ENCODE measurements around the gene MTR. TPM values are rescaled to one million over a fixed set of nuclear protein-coding genes. Genes with fewer than 3 reads are reported as not detected.

Gene MTR
- total and polyA plus RNA-seq, 9 of the 15 experiments (the other 6 are each of a cell fraction or from before 2014, with no cell fraction given) = 3.4 to 44.3 (median 20.3) TPM

DNA sequence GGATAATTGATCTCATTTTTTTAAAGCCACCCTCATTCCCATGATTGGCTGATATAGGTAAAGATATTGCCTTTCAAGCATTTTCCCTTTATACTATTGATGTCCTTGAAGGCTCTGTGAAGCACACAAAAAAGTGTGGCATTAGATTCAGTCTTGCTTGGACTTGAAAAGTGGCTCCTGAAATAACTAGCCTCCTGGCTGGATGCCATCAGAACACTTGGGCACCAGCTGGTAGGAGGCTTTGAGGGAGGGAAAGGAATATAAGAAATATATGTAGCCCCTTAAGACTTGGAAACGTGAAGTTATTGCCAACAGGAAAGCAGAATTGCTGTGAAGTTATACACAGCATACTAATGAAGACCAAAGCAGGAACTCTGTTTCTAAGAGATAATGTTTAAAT, 14.1 kb downstream of the MTR start:
- intact Hi-C loops (cut with micrococcal nuclease) = no loop called here
- Histone ChIP-seq H3K4me1 (replicated peaks in 1 of 2; ENCODE audit: control insufficient read depth in 2 of 2, insufficient read depth in 2 of 2, low read length in 2 of 2) (peaks cover 0 to 3% of the 10 kb centered on the region in 2 experiments; a peak in 2 of 5 replicates), H3K9me3 (replicated peaks; ENCODE audit: control insufficient read depth, insufficient read depth, low read depth, low read length) (no peaks in the 10 kb centered on the region), H3K79me2 (ENCODE audit: control insufficient read depth, insufficient read depth, low read length) (peaks cover 3% of the 10 kb centered on the region; the same call in 1 of the 3 replicates), H3K9me1 (ENCODE audit: control insufficient read depth, insufficient read depth, low read length) (no peaks in the 10 kb centered on the region), H3K36me3 (ENCODE audit: control insufficient read depth, insufficient read depth, low read length) (peaks cover 93% of the 10 kb centered on the region), H4K20me1 (replicated peaks; ENCODE audit: control insufficient read depth, insufficient read depth, low read length) (no peaks in the 10 kb centered on the region), H3K27me3 (ENCODE audit: control insufficient read depth in 2 of 2, insufficient read depth in 2 of 2, low read length in 2 of 2) (no peaks in the 10 kb centered on the region), H3K4me2 (ENCODE audit: insufficient read depth, low read length) (no peak overlapping the region), H2AFZ (ENCODE audit: low read depth, low read length) (no peak overlapping the region), H3K4me3 (no peak overlapping the region), H3K27ac (ENCODE audit: extremely low read depth, low read depth, low read length) (no peak overlapping the region), H3K9ac (ENCODE audit: insufficient read depth in 1 of 2, low read depth in 2 of 2, low read length in 2 of 2) (no peak overlapping the region)
- no TSS peak for BruUV-seq (replicated peaks)
- FAIRE-seq (no peak), ATAC-seq (no peak; the same call in 2 of the 3 replicates), DNase-seq (ENCODE audit: extremely low read depth in 1 of 4, low spot score in 3 of 4) (no peak)
- TF ChIP-seq ZBTB17 (CRISPR knock-in tag; IDR thresholded peaks at IDR 0.05) (no peak), CBFA2T2 (conservative IDR thresholded peaks at IDR 0.05) (no peak), HOXB6 (CRISPR knock-in tag; IDR thresholded peaks at IDR 0.05; ENCODE audit: borderline replicate concordance) (no peak), PHB2 (IDR thresholded peaks at IDR 0.05; ENCODE audit: low read depth) (no peak), RBM17 (IDR thresholded peaks at IDR 0.05; ENCODE audit: borderline replicate concordance, low read depth, low read length) (no peak), STAT5B (CRISPR knock-in tag; IDR thresholded peaks at IDR 0.05) (no peak), ZNF282 (CRISPR knock-in tag; IDR thresholded peaks at IDR 0.05) (no peak), NR2C2 (CRISPR knock-in tag; IDR thresholded peaks at IDR 0.05) (no peak), NR2C2 (tag; IDR thresholded peaks at IDR 0.05) (no peak), LCOR (CRISPR knock-in tag; IDR thresholded peaks at IDR 0.05) (no peak), SIN3B (IDR thresholded peaks at IDR 0.05; ENCODE audit: low read depth) (no peak), YBX1 (IDR thresholded peaks at IDR 0.05) (no peak), NFXL1 (CRISPR knock-in tag; IDR thresholded peaks at IDR 0.05) (no peak), EZH2 (IDR thresholded peaks at IDR 0.05; ENCODE audit: borderline replicate concordance, low read depth, low read length) (no peak)
- TF ChIP-seq, protein P1, sequence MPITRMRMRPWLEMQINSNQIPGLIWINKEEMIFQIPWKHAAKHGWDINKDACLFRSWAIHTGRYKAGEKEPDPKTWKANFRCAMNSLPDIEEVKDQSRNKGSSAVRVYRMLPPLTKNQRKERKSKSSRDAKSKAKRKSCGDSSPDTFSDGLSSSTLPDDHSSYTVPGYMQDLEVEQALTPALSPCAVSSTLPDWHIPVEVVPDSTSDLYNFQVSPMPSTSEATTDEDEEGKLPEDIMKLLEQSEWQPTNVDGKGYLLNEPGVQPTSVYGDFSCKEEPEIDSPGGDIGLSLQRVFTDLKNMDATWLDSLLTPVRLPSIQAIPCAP (CRISPR knock-in tag; IDR thresholded peaks at IDR 0.05; ENCODE audit: borderline replicate concordance) = no peak
- TF ChIP-seq, protein P2, sequence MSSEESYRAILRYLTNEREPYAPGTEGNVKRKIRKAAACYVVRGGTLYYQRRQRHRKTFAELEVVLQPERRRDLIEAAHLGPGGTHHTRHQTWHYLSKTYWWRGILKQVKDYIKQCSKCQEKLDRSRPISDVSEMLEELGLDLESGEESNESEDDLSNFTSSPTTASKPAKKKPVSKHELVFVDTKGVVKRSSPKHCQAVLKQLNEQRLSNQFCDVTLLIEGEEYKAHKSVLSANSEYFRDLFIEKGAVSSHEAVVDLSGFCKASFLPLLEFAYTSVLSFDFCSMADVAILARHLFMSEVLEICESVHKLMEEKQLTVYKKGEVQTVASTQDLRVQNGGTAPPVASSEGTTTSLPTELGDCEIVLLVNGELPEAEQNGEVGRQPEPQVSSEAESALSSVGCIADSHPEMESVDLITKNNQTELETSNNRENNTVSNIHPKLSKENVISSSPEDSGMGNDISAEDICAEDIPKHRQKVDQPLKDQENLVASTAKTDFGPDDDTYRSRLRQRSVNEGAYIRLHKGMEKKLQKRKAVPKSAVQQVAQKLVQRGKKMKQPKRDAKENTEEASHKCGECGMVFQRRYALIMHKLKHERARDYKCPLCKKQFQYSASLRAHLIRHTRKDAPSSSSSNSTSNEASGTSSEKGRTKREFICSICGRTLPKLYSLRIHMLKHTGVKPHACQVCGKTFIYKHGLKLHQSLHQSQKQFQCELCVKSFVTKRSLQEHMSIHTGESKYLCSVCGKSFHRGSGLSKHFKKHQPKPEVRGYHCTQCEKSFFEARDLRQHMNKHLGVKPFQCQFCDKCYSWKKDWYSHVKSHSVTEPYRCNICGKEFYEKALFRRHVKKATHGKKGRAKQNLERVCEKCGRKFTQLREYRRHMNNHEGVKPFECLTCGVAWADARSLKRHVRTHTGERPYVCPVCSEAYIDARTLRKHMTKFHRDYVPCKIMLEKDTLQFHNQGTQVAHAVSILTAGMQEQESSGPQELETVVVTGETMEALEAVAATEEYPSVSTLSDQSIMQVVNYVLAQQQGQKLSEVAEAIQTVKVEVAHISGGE (CRISPR knock-in tag; IDR thresholded peaks at IDR 0.05) = no peak
- 30% methylated on average over 1 of the region's 1 CpG for WGBS (ENCODE audit: insufficient coverage, low coverage, missing lambda C conversion rate)
- in situ Hi-C loops (cut with MboI) = no loop called here
- ChIA-PET POLR2A (interaction anchor here (0.6 to 1.3 kb wide), 3 partner anchors 11 to 71 kb away, joined by 3 to 6 read pairs (median 3); no protein-coding TSS in a partner anchor), CTCF (ENCODE audit: low intra/inter-chr PET ratio) (no interaction called here)

Measured in K562 (cell line).